ENCODE results near the gene TMEM187. TPM values are rescaled to one million over a fixed set of nuclear protein-coding genes. Genes with fewer than 3 reads are reported as not detected.

The TMEM187 gene
- total and polyA plus RNA-seq, 3 experiments from 2014 or later: 3.3 to 17.2 (median 3.5) TPM

GRCh38 chrX:154016366-154017076, 44.0 kb downstream of the TMEM187 start:
- peaks cover 8% of the 10 kb centered on the region for H3K4me1 ChIP-seq (ENCODE audit: insufficient read depth, low read length)
- H3K27ac Mint-ChIP-seq: peak overlapping the region in 2 of 8 donors; percentile 54 to 61
- CTCF ChIA-PET: interaction anchor here (1.2 kb wide), 1 partner anchor 10 kb away, joined by 3 read pairs; no protein-coding TSS in a partner anchor

GRCh38 chrX:154017766-154018517, 45.4 kb downstream of the TMEM187 start:
- DNase-seq: no peak
- Mint-ChIP-seq H3K4me1 (peaks cover 16 to 33% (median 19%) of the 10 kb centered on the region in 3 donors), H3K36me3 (peaks cover 0 to 36% (median 2%) of the 10 kb centered on the region in 3 donors), H3K27me3 (peaks cover 0 to 4% of the 10 kb centered on the region in 2 donors), H3K27ac (peak overlapping the region in 7 of 8 donors; percentile 39 to 98 (median 91)), H3K4me3 (peak overlapping the region in 6 of 7 donors; percentile 63 to 94 (median 88)), H3K9me3 (no peaks in the 10 kb centered on the region)
- ChIA-PET CTCF (interaction anchor here (0.7 to 1.5 kb wide), 3 partner anchors 10 to 33 kb away, joined by 4 to 5 read pairs (median 4); no protein-coding TSS in a partner anchor), POLR2A (no interaction called here)
- H3K36me3 ChIP-seq (ENCODE audit: insufficient read depth, low read length): no peaks in the 10 kb centered on the region
- H3K4me1 ChIP-seq (ENCODE audit: insufficient read depth, low read length): peaks cover 8% of the 10 kb centered on the region
- no peak overlapping the region for H3K4me3 ChIP-seq (ENCODE audit: low read length)
- H3K27ac ChIP-seq (ENCODE audit: low read depth, low read length): peak overlapping the region; percentile 79
- H3K27me3 ChIP-seq (ENCODE audit: insufficient read depth, low read length, poor library complexity, severe bottlenecking): no peaks in the 10 kb centered on the region
- H3K9me3 ChIP-seq (ENCODE audit: low read length): no peaks in the 10 kb centered on the region

More at GRCh38 chrX:154016366-154017076, 44.0 kb downstream of the TMEM187 start:
- Mint-ChIP-seq H3K4me3 (no peak overlapping the region), H3K27me3 (peaks cover 0 to 4% of the 10 kb centered on the region in 2 donors), H3K9me3 (no peaks in the 10 kb centered on the region), H3K4me1 (peaks cover 16 to 33% (median 18%) of the 10 kb centered on the region in 3 donors), H3K36me3 (peaks cover 0 to 43% (median 6%) of the 10 kb centered on the region in 3 donors)
- H3K4me3 ChIP-seq (ENCODE audit: low read length): no peak overlapping the region
- POLR2A ChIA-PET: no interaction called here
- H3K27ac ChIP-seq (ENCODE audit: low read depth, low read length): no peak overlapping the region
- no peaks in the 10 kb centered on the region for H3K9me3 ChIP-seq (ENCODE audit: low read length)
- DNase-seq: no peak
- H3K36me3 ChIP-seq (ENCODE audit: insufficient read depth, low read length): no peaks in the 10 kb centered on the region
- no peaks in the 10 kb centered on the region for H3K27me3 ChIP-seq (ENCODE audit: insufficient read depth, low read length, poor library complexity, severe bottlenecking)

GRCh38 chrX:154018518-154019060, 46.0 kb downstream of the TMEM187 start:
- Mint-ChIP-seq H3K27ac (peak overlapping the region; percentile 74 to 98 (median 91)), H3K27me3 (peaks cover 0 to 4% of the 10 kb centered on the region in 2 donors), H3K36me3 (peaks cover 0 to 36% (median 2%) of the 10 kb centered on the region in 3 donors), H3K9me3 (no peaks in the 10 kb centered on the region), H3K4me1 (peaks cover 14 to 31% (median 22%) of the 10 kb centered on the region in 3 donors), H3K4me3 (peak overlapping the region; percentile 84 to 94 (median 88))
- H3K9me3 ChIP-seq (ENCODE audit: low read length): no peaks in the 10 kb centered on the region
- no peaks in the 10 kb centered on the region for H3K27me3 ChIP-seq (ENCODE audit: insufficient read depth, low read length, poor library complexity, severe bottlenecking)
- no peak for DNase-seq
- peak overlapping the region; percentile 79 for H3K27ac ChIP-seq (ENCODE audit: low read depth, low read length)
- ChIA-PET POLR2A (interaction anchor here (1.0 kb wide), 1 partner anchor 47 kb away, joined by 4 read pairs; the partner anchor contains the start of gene HCFC1), CTCF (interaction anchor here (0.7 to 1.5 kb wide), 2 partner anchors 16 to 33 kb away, joined by 4 read pairs; no protein-coding TSS in a partner anchor)
- peak overlapping the region; percentile 56 for H3K4me3 ChIP-seq (ENCODE audit: low read length)
- peaks cover 8% of the 10 kb centered on the region for H3K4me1 ChIP-seq (ENCODE audit: insufficient read depth, low read length)
- H3K36me3 ChIP-seq (ENCODE audit: insufficient read depth, low read length): no peaks in the 10 kb centered on the region

GRCh38 chrX:154019061-154019621, 46.6 kb downstream of the TMEM187 start:
- ChIA-PET POLR2A (interaction anchor here (1.0 kb wide), 1 partner anchor 48 kb away, joined by 4 read pairs; the partner anchor contains the start of gene HCFC1), CTCF (interaction anchor here (0.7 kb wide), 1 partner anchor 17 kb away, joined by 4 read pairs; no protein-coding TSS in a partner anchor)
- Mint-ChIP-seq H3K36me3 (peaks cover 0 to 35% (median 2%) of the 10 kb centered on the region in 3 donors), H3K4me3 (peak overlapping the region; percentile 84 to 94 (median 88)), H3K27ac (peak overlapping the region; percentile 74 to 98 (median 91)), H3K9me3 (no peaks in the 10 kb centered on the region), H3K27me3 (peaks cover 0 to 4% of the 10 kb centered on the region in 2 donors), H3K4me1 (peaks cover 13 to 29% (median 22%) of the 10 kb centered on the region in 3 donors)
- peak in 2 of 5 donors; percentile 12 to 24 for DNase-seq
- H3K4me3 ChIP-seq (ENCODE audit: low read length): peak overlapping the region; percentile 56
- H3K4me1 ChIP-seq (ENCODE audit: insufficient read depth, low read length): peaks cover 8% of the 10 kb centered on the region
- no peaks in the 10 kb centered on the region for H3K9me3 ChIP-seq (ENCODE audit: low read length)
- H3K36me3 ChIP-seq (ENCODE audit: insufficient read depth, low read length): no peaks in the 10 kb centered on the region
- peak overlapping the region; percentile 79 for H3K27ac ChIP-seq (ENCODE audit: low read depth, low read length)
- H3K27me3 ChIP-seq (ENCODE audit: insufficient read depth, low read length, poor library complexity, severe bottlenecking): no peaks in the 10 kb centered on the region

- H3K27me3 Mint-ChIP-seq: peaks cover 0 to 2% of the 10 kb centered on the region in 2 donors
- no peaks in the 10 kb centered on the region for H3K9me3 Mint-ChIP-seq
- peaks cover 13 to 27% (median 18%) of the 10 kb centered on the region in 3 donors for H3K4me1 Mint-ChIP-seq
- no peaks in the 10 kb centered on the region for H3K36me3 ChIP-seq (ENCODE audit: insufficient read depth, low read length)
- H3K4me3 Mint-ChIP-seq: peak within 1 kb of the TSS; percentile 86 to 94 (median 88)
- peak within 1 kb of the TSS; percentile 89 to 98 (median 92) for H3K27ac Mint-ChIP-seq
- no peaks in the 10 kb centered on the region for H3K27me3 ChIP-seq (ENCODE audit: insufficient read depth, low read length, poor library complexity, severe bottlenecking)
- CTCF ChIA-PET: interaction anchor here (0.6 to 1.4 kb wide), 4 partner anchors 22 to 52 kb away, joined by 3 to 5 read pairs (median 4); no protein-coding TSS in a partner anchor
- peak within 1 kb of the TSS; percentile 56 for H3K4me3 ChIP-seq (ENCODE audit: low read length)
- POLR2A ChIA-PET: interaction anchor here (0.5 to 1.2 kb wide), 4 partner anchors 14 to 77 kb away, joined by 3 to 5 read pairs (median 4); partner anchors contain the start of gene TMEM187
- peak within 1 kb of the TSS; percentile 79 for H3K27ac ChIP-seq (ENCODE audit: low read depth, low read length)
- peaks cover 8% of the 10 kb centered on the region for H3K4me1 ChIP-seq (ENCODE audit: insufficient read depth, low read length)
- no peaks in the 10 kb centered on the region for H3K9me3 ChIP-seq (ENCODE audit: low read length)
- peaks cover 0 to 33% (median 2%) of the 10 kb centered on the region in 3 donors for H3K36me3 Mint-ChIP-seq
- peak; percentile 38 to 58 (median 52) for DNase-seq
Observed at GRCh38 chrX:154019633-154020528, 47.3 kb downstream of the TMEM187 start, which contains the start of gene IRAK1. IRAK1 (minus strand) TSS chrX:154019902; CDS start chrX:154019812, 90 bp downstream.

GRCh38 chrX:154020536-154021115, 48.1 kb downstream of the TMEM187 start:
- Mint-ChIP-seq H3K4me3 (peak overlapping the region; percentile 85 to 92 (median 87)), H3K27ac (peak overlapping the region; percentile 89 to 97 (median 92))

More at GRCh38 chrX:154020536-154021115, 48.1 kb downstream of the TMEM187 start:
- ChIA-PET CTCF (interaction anchor here (1.3 to 1.4 kb wide), 3 partner anchors 21 to 52 kb away, joined by 3 to 5 read pairs (median 4); no protein-coding TSS in a partner anchor), POLR2A (interaction anchor here (0.5 to 1.2 kb wide), 4 partner anchors 15 to 76 kb away, joined by 3 to 5 read pairs (median 4); partner anchors contain the start of gene TMEM187)
- Histone ChIP-seq H3K9me3 (ENCODE audit: low read length) (no peaks in the 10 kb centered on the region), H3K4me3 (ENCODE audit: low read length) (peak overlapping the region; percentile 39), H3K4me1 (ENCODE audit: insufficient read depth, low read length) (peaks cover 8% of the 10 kb centered on the region), H3K36me3 (ENCODE audit: insufficient read depth, low read length) (no peaks in the 10 kb centered on the region), H3K27ac (ENCODE audit: low read depth, low read length) (peak overlapping the region; percentile 67), H3K27me3 (ENCODE audit: insufficient read depth, low read length, poor library complexity, severe bottlenecking) (no peaks in the 10 kb centered on the region)
- Mint-ChIP-seq H3K27me3 (peaks cover 0 to 4% of the 10 kb centered on the region in 2 donors), H3K4me1 (peaks cover 13 to 21% (median 15%) of the 10 kb centered on the region in 3 donors), H3K36me3 (peaks cover 0 to 29% (median 2%) of the 10 kb centered on the region in 3 donors), H3K9me3 (no peaks in the 10 kb centered on the region)
- no peak for DNase-seq
